ENCODE results near the gene ANKRD6.
A peak's percentile ranks its signal among the peaks of the same experiment; 100 is the strongest.

ANKRD6 gene

DNA sequence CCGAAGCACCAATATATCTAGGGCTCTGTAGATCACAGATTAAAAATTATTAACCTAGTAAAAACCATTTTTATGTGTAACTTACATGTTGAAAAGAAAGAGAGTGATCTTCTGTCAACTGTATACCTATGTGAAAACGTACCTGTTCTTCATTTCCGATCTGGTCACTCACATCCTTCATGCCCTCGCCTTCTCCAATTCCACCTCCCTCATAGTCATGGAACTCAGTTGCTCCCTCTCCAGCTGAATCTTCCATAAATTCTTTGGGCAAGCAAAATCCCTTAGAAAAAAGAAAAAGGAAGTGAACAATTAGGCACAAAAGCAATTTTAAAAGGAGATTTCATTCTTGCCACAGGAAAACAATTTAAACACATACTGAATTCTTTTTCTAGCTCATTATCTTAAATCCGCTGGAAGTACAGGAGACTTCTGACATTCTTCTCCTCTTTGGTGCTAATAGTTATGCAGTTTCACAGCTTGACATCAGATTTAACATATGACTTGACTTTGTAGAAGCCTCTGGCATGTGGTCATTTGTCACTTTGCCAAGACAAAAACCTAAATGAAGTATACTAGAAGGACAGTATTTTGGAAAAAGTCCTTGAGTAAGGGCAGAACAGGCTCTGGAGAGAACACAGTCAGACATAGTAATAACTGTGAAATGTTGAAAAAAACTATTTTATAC is 235.1 kb downstream of the ANKRD6 start:
- DNase-seq: no peak

DNA sequence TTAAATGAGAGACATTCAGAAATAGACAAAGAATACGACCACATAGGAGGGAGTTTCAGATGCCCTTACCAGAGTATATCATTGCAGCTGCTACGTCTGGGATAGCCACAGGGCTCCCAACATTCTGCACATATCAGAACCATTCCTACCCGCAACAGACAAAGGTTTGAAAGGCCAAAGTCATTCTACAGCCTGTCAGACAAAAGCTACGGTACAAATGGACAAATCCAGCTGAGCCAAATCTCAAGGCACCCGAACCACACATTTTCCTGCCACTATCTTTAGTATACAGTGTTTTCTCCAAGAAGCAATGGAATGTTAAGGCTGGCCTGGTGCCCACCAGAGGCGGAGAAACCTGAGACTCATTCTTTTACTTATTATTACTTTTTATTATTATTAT is 236.1 kb downstream of the ANKRD6 start:
- DNase-seq: no peak

DNA sequence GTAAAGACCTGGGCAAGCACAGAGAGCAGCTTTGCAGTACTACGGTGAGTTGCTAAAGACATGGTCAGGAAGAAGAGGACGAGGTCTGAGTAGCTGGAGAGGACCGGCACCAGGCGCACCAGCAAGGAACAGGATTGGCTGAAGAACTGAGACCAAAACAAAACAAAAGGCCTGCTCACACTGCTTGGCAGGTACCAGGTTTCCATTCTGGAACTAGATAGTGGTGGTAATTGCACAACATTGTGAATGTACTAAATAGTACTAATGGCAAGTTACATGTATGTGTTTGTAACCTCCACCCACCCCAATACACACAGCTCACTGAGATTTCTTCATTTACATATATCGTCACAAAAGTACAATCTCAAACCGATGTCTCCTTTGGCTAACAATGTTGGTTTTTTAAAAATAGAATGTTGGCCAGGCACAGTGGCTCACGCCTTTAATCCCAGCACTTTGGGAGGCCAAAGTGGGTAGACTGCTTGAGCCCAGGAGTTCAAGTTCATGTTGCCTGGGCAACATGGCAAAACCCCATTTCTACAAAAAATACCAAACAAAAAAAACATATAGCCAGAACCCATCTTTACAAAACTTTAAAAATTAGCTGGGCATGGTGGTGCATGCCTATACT is 238.1 kb downstream of the ANKRD6 start:
- no peak for DNase-seq

DNA sequence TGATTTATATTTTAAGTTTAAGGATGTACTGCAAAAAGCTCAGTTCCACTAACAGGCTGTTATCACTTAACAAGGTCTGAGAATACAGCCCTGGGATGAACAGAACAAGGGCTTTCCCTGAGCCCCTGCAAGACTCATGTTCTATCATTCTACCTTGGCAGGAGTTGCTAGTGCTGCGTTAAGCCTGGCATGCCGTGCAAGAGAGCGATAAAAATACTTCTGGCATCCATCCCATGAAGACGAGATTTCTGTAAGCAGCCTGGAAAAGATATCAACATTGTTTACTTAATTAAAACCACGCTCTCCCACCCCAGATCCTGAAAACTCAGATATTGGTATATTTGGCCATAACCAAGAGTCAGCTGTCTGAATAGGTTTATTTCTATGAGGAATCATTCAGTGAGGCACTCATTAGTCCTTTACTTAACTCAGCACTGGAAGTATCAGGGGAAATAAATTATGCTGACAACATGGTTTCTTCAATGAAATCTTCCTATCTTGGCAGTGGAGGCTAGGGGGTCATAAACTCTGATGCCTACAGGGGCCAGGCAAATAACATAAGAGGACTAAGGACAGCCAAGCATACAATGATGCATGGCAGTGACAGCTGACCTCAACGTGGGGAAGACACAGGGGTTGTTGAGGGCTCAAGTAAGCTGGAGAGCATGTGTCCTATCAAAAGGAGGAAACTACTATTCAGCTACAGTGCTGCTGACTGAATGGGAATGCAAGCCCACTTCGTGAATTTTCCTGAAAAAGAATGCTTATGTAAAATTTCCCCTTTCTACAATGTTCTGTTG is 243.2 kb downstream of the ANKRD6 start:
- no peak for DNase-seq

DNA sequence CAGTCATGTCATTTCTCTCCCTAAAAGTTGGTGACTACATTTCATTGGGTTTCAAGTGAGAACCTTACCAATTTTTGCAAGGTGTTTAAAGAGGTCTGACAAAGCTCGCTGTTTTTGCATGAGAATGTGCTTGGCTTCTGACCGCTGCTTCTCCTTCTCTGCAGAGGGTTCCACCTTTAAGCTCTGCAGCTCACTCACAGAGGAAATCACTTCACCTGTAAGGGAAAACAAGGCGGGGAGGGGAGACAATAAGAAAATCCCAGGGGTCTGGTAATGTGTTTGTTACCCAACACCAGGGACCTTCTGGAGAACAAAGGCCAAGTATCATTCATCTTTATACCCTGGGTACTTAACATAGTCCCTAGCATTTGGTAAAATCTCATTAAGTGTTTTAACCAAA is 245.6 kb downstream of the ANKRD6 start:
- no peak for DNase-seq

DNA sequence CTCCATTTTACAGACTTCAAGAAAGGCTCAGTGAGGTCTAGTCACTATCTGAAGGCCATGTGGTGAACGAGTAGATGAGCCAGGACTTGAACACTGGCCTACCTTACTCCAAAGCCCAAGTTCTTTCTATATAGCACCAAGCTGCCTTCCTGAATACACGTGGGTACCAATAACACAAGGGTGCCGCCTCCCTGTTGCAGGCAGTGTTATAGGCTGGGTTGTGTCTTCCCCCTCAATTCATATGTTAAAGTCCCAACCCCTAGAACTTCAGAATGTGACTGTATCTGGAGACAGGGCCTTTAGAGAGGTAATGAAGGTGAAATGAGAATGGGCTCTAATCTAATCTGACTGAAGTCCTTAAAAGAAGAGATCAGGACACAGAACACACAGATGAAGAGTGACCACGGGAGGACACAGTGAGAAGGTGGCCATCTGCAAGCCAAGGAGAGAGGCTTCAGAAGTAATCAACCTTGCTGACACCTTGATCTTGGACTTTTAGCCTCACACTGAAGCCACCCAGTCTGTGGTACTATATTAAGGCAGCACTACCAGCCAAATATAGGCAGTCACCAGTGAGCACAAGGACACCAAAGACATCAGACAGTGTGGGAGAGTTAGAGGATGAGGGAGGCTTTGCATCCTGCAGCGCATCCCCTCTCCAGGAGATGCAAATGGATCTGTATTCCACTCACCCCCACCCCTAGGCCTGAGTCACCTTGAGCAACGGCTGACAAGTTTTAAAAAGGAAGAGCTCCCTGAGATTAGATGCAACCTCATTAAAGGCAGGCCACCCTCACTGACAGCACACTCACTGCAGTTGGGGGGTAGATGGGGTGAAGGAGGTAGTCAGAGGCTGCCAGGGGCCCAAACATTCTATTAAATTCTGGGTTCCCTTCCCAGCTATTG is 246.5 kb downstream of the ANKRD6 start:
- DNase-seq: no peak

DNA sequence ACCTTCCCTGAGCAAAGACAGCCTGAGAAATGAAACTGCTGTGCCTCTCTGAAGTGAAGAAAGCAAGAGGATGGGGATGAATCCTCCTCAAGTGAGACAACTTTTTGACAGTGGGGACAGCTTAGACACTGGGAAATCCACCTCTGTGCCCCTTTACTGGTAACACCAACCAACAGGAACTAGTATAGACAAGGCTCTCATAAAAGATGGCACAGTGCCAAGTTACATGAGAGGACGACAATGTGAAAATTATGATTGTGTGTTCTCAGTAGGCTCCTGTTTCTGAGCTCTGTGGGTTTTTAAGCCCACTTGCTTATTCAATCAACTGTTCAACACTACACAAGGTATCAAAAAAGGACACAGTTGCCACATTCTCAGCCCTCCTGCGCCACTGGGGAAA is 247.2 kb downstream of the ANKRD6 start:
- peak; percentile 31 for DNase-seq

DNA sequence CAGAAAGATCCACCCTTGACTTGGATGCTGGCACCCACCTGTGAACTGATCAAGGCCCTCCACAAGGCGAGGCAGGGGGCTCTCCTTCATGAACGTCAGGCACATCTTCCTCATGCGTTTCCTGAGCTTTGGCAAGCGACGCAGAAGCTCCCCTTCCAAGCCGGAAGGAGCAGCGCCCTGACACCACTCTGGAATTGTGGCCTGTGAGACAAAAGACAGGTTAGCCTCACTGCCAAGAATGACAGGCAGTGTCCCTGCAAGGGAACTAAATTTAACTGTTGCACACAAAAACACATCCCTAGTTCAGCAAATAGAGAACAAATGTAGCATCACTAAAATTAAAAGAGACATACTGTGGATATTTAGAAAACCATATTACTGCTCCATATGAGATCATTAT is 247.6 kb downstream of the ANKRD6 start:
- DNase-seq: no peak

DNA sequence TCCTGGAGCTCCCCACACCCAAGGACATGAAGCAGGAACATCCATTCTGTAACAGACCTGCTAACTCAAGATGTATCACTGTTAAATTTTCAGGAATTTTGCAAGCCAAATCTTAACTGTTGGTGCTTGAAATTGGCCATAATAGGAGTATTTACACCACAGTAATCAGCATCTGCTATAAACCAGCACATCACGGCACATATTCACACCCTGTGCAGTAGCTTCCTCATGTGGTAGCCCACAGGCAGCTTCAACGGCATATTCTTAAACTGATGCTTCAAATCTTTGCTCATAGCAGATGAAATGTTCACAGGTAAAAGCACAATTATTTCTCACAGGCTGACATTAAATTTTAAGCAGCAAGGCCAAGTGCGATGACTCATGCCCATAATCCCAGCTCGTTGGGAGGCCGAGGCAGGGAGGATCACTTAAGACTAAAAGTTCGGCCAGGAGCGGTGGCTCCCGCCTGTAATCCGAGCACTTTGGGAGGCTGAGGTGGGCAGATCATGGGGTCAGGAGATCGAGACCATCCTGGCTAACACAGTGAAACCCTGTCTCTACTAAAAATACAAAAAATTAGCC is 249.1 kb downstream of the ANKRD6 start:
- DNase-seq: no peak

DNA sequence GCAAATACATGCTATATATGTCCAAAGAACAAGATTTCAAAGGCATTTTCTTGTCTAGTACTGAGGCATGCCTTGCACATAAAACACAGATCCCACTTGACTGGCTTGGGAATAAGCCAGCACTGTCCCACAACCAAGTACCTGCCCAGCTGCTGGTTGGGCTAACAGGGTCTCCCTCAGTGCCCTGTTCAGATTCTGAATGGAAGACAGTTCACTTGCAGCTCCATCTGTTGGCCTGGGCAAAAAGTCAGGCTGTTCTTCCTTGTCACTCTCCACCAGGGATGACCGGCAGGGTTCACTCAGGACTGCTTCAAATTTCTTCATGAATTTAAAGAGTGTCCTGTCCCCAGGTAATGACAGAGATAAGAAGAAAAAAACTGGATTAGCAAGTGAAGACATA is 250.0 kb downstream of the ANKRD6 start:
- DNase-seq: no peak
